Measurements from ENCODE around the gene VSTM1. TPM values are rescaled to one million over a fixed set of nuclear protein-coding genes. Genes with fewer than 3 reads are reported as not detected.
A peak's percentile ranks its signal among the peaks of the same experiment; 100 is the strongest.

The VSTM1 gene
- total RNA-seq, 1 donor from 2014 or later, result not detected

DNA sequence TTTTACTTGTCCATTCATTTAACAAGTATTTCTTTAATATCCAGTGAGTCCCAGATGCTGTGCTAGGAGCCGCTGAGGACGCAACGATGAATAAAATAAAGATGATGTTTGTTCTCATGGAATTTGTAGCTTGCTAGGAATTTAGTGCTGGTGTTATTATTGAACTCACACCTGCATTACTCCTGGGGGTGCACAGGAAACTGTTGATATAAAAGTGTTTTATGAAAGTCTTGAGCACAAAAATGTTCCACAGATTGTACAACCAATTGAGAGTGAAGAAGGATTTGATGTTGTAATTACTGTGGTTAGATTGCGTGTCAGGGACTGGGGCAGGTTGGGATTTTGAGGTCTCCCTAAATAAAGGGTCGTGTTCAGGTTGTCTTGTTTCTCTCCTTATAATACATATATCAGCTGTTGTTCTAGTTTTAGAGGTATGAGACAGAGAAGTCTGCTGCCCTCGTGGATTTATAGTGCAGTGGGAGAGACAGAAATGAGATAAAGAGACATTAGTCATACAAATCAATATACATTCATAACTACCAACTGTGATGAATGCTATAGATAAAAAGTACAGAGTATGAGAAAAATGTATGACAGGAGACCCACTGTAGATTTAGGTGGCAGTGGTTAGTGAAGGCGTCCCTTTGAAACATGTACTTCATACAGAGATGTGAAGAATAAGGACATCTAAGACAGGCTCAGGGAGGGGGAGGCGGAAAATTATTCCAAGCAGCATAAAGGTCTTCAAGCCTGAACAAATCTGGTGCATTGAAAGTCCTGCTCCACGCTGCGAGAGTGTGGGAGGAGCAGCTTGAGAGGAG is 61.0 kb downstream of the VSTM1 start:
- TF ChIP-seq, protein P1, sequence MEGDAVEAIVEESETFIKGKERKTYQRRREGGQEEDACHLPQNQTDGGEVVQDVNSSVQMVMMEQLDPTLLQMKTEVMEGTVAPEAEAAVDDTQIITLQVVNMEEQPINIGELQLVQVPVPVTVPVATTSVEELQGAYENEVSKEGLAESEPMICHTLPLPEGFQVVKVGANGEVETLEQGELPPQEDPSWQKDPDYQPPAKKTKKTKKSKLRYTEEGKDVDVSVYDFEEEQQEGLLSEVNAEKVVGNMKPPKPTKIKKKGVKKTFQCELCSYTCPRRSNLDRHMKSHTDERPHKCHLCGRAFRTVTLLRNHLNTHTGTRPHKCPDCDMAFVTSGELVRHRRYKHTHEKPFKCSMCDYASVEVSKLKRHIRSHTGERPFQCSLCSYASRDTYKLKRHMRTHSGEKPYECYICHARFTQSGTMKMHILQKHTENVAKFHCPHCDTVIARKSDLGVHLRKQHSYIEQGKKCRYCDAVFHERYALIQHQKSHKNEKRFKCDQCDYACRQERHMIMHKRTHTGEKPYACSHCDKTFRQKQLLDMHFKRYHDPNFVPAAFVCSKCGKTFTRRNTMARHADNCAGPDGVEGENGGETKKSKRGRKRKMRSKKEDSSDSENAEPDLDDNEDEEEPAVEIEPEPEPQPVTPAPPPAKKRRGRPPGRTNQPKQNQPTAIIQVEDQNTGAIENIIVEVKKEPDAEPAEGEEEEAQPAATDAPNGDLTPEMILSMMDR (IDR thresholded peaks at IDR 0.05; ENCODE audit: unreplicated experiment), result no peak
- DNase-seq (ENCODE audit: low spot score in 2 of 2, unreplicated experiment in 2 of 2), result no peak
- no peak overlapping the region for H3K4me3 Mint-ChIP-seq
- no peaks in the 10 kb centered on the region for H3K9me3 Mint-ChIP-seq
- peaks cover 30% of the 10 kb centered on the region for H3K27me3 Mint-ChIP-seq (ENCODE audit: low read depth)
- H3K36me3 Mint-ChIP-seq, result no peaks in the 10 kb centered on the region
- H3K27ac Mint-ChIP-seq, result peak overlapping the region; percentile 3
- H3K4me1 Mint-ChIP-seq, result peaks cover 9% of the 10 kb centered on the region

DNA sequence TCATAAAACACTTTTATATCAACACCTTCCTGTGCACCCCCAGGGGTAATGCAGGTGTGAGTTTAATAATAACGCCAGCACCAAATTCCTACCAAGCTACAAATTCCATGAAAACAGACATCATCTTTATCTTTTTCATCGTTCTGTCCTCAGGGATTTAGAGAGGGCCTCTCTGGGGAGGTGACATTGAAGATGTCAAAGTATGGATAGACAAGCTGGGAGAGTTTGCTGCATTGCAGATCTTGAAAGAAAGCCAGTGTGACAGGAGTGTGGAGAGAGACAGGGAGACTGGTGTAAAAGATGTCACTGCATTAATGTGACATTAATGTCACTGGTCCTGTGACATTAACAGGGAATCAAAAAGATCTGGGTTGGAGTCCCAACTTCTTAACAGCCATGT is 62.2 kb downstream of the VSTM1 start:
- H3K4me3 Mint-ChIP-seq, result no peak overlapping the region

DNA sequence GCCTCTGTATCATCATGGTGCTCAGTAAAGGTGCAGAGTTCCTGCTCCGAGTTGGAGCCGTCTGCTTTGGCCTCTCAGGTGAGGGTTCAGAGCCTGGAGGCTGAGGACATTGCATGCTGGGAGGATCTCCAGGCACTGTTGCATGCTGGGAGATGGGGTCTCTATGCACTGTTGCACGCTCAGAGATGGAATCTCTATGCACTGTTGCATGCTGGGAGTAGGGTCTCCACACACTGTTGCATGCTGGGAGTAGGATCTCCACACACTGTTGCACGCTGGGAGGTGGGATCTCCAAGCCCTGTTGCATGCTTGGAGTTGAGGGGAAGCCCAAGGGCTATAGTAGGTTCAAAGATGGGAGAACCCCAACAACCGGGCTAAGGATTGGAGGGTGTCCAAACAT is 64.0 kb downstream of the VSTM1 start:
- Mint-ChIP-seq H3K27me3 (ENCODE audit: low read depth) (peaks cover 45% of the 10 kb centered on the region), H3K36me3 (no peaks in the 10 kb centered on the region), H3K27ac (no peak overlapping the region), H3K4me1 (peaks cover 9% of the 10 kb centered on the region), H3K4me3 (no peak overlapping the region), H3K9me3 (no peaks in the 10 kb centered on the region)
- TF ChIP-seq, protein P1 (IDR thresholded peaks at IDR 0.05; ENCODE audit: unreplicated experiment), result no peak
- no peak for DNase-seq (ENCODE audit: low spot score in 2 of 2, unreplicated experiment in 2 of 2)

More for the DNA sequence above, 62.2 kb downstream of the VSTM1 start:
- Mint-ChIP-seq H3K9me3 (no peaks in the 10 kb centered on the region), H3K4me1 (peaks cover 9% of the 10 kb centered on the region), H3K27me3 (ENCODE audit: low read depth) (peaks cover 37% of the 10 kb centered on the region), H3K36me3 (no peaks in the 10 kb centered on the region), H3K27ac (no peak overlapping the region)
- TF ChIP-seq, protein P1 (IDR thresholded peaks at IDR 0.05; ENCODE audit: unreplicated experiment), result no peak
- no peak for DNase-seq (ENCODE audit: low spot score in 2 of 2, unreplicated experiment in 2 of 2)

DNA sequence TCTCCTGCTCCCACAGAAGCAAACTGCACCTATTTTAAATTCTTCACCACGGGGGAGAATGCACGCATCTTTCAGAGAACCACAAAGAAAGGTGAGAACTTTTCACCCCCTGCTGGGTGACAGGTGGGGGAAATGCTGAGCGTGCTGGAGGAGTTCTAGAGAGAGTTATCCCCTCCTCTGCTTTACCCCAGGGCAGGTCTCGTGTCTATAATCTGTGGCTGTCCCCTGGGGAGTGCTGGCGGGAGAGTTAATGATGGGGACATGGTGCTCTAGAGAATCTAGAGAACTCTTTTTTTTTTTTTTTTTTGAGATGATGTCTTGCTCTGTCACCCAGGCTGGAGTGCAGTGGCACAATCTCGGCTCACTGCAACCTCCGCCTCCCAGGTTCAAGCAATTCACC is 65.5 kb downstream of the VSTM1 start:
- Mint-ChIP-seq H3K9me3 (no peaks in the 10 kb centered on the region), H3K27ac (no peak overlapping the region), H3K27me3 (ENCODE audit: low read depth) (peaks cover 53% of the 10 kb centered on the region), H3K36me3 (no peaks in the 10 kb centered on the region), H3K4me1 (peaks cover 9% of the 10 kb centered on the region), H3K4me3 (no peak overlapping the region)
- DNase-seq (ENCODE audit: low spot score in 2 of 2, unreplicated experiment in 2 of 2), result no peak
- TF ChIP-seq, protein P1 (IDR thresholded peaks at IDR 0.05; ENCODE audit: unreplicated experiment), result no peak

DNA sequence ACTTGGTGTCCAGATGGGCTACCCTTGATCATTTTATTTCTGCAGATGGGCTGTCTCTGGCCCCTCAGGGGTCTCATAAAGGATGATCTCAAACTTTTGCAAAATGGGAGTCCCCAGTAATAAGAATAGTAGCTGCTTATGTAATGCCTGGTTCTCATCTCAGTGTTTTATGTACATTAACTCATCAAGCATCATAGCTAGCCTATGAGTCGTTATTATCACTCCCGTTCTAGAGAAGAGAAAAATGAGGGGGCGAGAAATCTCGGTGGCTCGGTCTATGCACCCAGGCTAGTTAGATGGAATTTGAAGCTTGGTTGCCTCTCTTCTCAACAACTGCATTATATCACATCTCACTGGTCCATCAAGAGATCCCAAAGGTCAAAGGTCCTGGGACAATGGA is 68.9 kb downstream of the VSTM1 start:
- DNase-seq (ENCODE audit: low spot score in 2 of 2, unreplicated experiment in 2 of 2), result no peak
- Mint-ChIP-seq H3K4me1 (peaks cover 6% of the 10 kb centered on the region), H3K36me3 (no peaks in the 10 kb centered on the region), H3K27me3 (ENCODE audit: low read depth) (peaks cover 45% of the 10 kb centered on the region), H3K27ac (no peak overlapping the region), H3K9me3 (no peaks in the 10 kb centered on the region), H3K4me3 (no peak overlapping the region)
- TF ChIP-seq, protein P1 (IDR thresholded peaks at IDR 0.05; ENCODE audit: unreplicated experiment), result no peak

Measured in mesothelial cell of epicardium (in vitro differentiated cells).